Gastrocnemius medialis (tissue), 4 donors: ENCODE measurements around the gene C3orf85. TPM values are rescaled to one million over a fixed set of nuclear protein-coding genes. Genes with fewer than 3 reads are reported as not detected.

Experiments
- ATAC-seq, 2 donors: fragments of 150-250 bp; one replicate each; pipeline ENCODE4 v1.9.1; 2016
- DNase-seq, 2 donors: peaks; one replicate each; pipeline ENCODE4 v3.0.0-alpha.2; 2019
- H3K27ac ChIP-seq, 4 donors: fragments of 200-600 bp; sonication (generic); 1 replicate in 1 of 4; 2 replicates in 3 of 4; pipeline ENCODE4 v1.5.1; 2016 to 2018; ENCODE audit warnings: mild to moderate bottlenecking in 2 of 4, moderate library complexity in 1 of 4
- H3K27me3 ChIP-seq, 3 donors: fragments of 200-600 bp; sonication (generic) in 2 of 3; 1 replicate in 1 of 3; 2 replicates in 2 of 3; pipeline versions ENCODE4 v1.5.1 to v1.6.0; 2016 to 2019; ENCODE audit warnings: mild to moderate bottlenecking in 1 of 3, moderate library complexity in 1 of 3
- H3K36me3 ChIP-seq, 2 donors: fragments of 200-600 bp; sonication (generic) in 1 of 2; one replicate each; pipeline ENCODE4 v1.5.1; 2017 to 2018
- H3K4me1 ChIP-seq, 2 donors: fragments of 200-600 bp; sonication (generic) in 1 of 2; one replicate each; pipeline ENCODE4 v1.5.1; 2016 to 2017; ENCODE audit warnings: mild to moderate bottlenecking in 2 of 2
- H3K4me3 ChIP-seq, 4 donors: fragments of 200-600 bp; sonication (generic) in 3 of 4; 1 replicate in 1 of 4; 2 replicates in 3 of 4; pipeline ENCODE4 v1.5.1; 2016 to 2019; ENCODE audit warnings: mild to moderate bottlenecking in 2 of 4
- H3K9me3 ChIP-seq, 3 donors: fragments of 200-600 bp; sonication (generic) in 2 of 3; 1 replicate in 1 of 3; 2 replicates in 2 of 3; pipeline ENCODE4 v1.5.1; 2016 to 2019
- CTCF ChIP-seq, 5 experiments: fragments of 450-650 bp in 3 of 5; fragments of 200-600 bp in 2 of 5; sonication (generic) in 2 of 5; IDR thresholded peaks in 4 of 5; conservative IDR thresholded peaks in 1 of 5; 1 replicate in 4 of 5; 2 replicates in 1 of 5; pipeline ENCODE4 v1.5.1; 2016 to 2019; ENCODE audit warnings: antibody characterized with exemption in 5 of 5, mild to moderate bottlenecking in 3 of 5, moderate library complexity in 3 of 5
- POLR2A ChIP-seq, 2 donors: fragments of 450-650 bp; IDR thresholded peaks; one replicate each; pipeline ENCODE4 v1.6.1; 2017; ENCODE audit warnings: antibody characterized with exemption in 2 of 2, mild to moderate bottlenecking in 2 of 2, moderate library complexity in 2 of 2
- in situ Hi-C, 4 donors: fragments of 200-750 bp; cut with MboI; loops; one replicate each; pipeline versions ENCODE4 v1.15.0 to v1.8.0; 2017; ENCODE audit warnings: low sequenced_read_pairs in 4 of 4
- intact Hi-C: fragments of 100-400 bp; cut with DNase I; formaldehyde crosslinking; loops from one replicate; pipeline ENCODE4 v1.15.1; 2023; ENCODE audit warnings: low total_unique reads
- total RNA-seq, 4 donors: library from RNA; depleted of rRNA; stranded (reverse); fragments of >200 nt; gene quantifications; one replicate each; pipeline versions ENCODE4 v1.1.0 to v1.2.3, GENCODE V29; 2016

C3orf85 gene
- total RNA-seq, 4 donors from 2014 or later: not detected

GRCh38 chr3:109187390-109187789, 50.9 kb downstream of the C3orf85 start:
- in situ Hi-C loops: no loop called here
- Histone ChIP-seq H3K9me3 (no peaks in the 10 kb centered on the region), H3K36me3 (no peaks in the 10 kb centered on the region), H3K4me3 (no peak overlapping the region), H3K27ac (no peak overlapping the region), H3K27me3 (no peaks in the 10 kb centered on the region), H3K4me1 (no peaks in the 10 kb centered on the region)
- TF ChIP-seq CTCF (IDR thresholded peaks at IDR 0.05 in 4 of 5, conservative IDR thresholded peaks at IDR 0.05 in 1 of 5) (no peak), POLR2A (IDR thresholded peaks at IDR 0.05) (no peak)
- ATAC-seq (no peak), DNase-seq (no peak)
- intact Hi-C loops: no loop called here

- H3K27me3 ChIP-seq: no peaks in the 10 kb centered on the region
- TF ChIP-seq CTCF (IDR thresholded peaks at IDR 0.05 in 4 of 5, conservative IDR thresholded peaks at IDR 0.05 in 1 of 5) (no peak), POLR2A (IDR thresholded peaks at IDR 0.05) (no peak)
- DNase-seq: no peak
- intact Hi-C loops: no loop called here
- in situ Hi-C loops: no loop called here
- no peak overlapping the region for H3K27ac ChIP-seq
- ATAC-seq: no peak
- H3K4me1 ChIP-seq: no peaks in the 10 kb centered on the region
- no peak overlapping the region for H3K4me3 ChIP-seq
- H3K9me3 ChIP-seq: no peaks in the 10 kb centered on the region
- no peaks in the 10 kb centered on the region for H3K36me3 ChIP-seq
Measured at GRCh38 chr3:109188741-109189140, 52.2 kb downstream of the C3orf85 start.

GRCh38 chr3:109191421-109191820, 54.9 kb downstream of the C3orf85 start:
- ATAC-seq (no peak), DNase-seq (no peak)
- Histone ChIP-seq H3K9me3 (no peaks in the 10 kb centered on the region), H3K4me3 (no peak overlapping the region), H3K27me3 (no peaks in the 10 kb centered on the region), H3K36me3 (no peaks in the 10 kb centered on the region), H3K27ac (no peak overlapping the region), H3K4me1 (no peaks in the 10 kb centered on the region)
- in situ Hi-C loops: no loop called here
- TF ChIP-seq POLR2A (IDR thresholded peaks at IDR 0.05) (no peak), CTCF (IDR thresholded peaks at IDR 0.05 in 4 of 5, conservative IDR thresholded peaks at IDR 0.05 in 1 of 5) (no peak)
- intact Hi-C loops: no loop called here

GRCh38 chr3:109195815-109196214, 59.3 kb downstream of the C3orf85 start:
- H3K9me3 ChIP-seq: no peaks in the 10 kb centered on the region
- no peak for TF ChIP-seq POLR2A (IDR thresholded peaks at IDR 0.05)
- TF ChIP-seq CTCF (IDR thresholded peaks at IDR 0.05 in 4 of 5, conservative IDR thresholded peaks at IDR 0.05 in 1 of 5): no peak
- intact Hi-C loops (no loop called here), in situ Hi-C loops (no loop called here)
- H3K27me3 ChIP-seq: no peaks in the 10 kb centered on the region
- ATAC-seq (no peak), DNase-seq (no peak)
- no peak overlapping the region for H3K4me3 ChIP-seq
- no peak overlapping the region for H3K27ac ChIP-seq
- no peaks in the 10 kb centered on the region for H3K36me3 ChIP-seq
- H3K4me1 ChIP-seq: no peaks in the 10 kb centered on the region

Other genes starting within 250 kb of the C3orf85 start
- gene GUCA1C, start 182.8 kb upstream of the C3orf85 start, total RNA-seq: not detected
- gene MORC1, start 18.6 kb upstream of the C3orf85 start, total RNA-seq: not detected
- gene DPPA2, start 179.8 kb downstream of the C3orf85 start, total RNA-seq: not detected
- not detected for gene DPPA4, start 200.8 kb downstream of the C3orf85 start, total RNA-seq